ENCODE data around the gene LUC7L3. TPM values are rescaled to one million over a fixed set of nuclear protein-coding genes. Genes with fewer than 3 reads are reported as not detected.

LUC7L3 gene
- total RNA-seq: 100 to 1,000 TPM; 254 to 291 TPM
- 10 to 100 TPM; 21.9 to 79.6 TPM for polyA plus RNA-seq

GRCh38 chr17:50719144-50719923 lies at the start of gene LUC7L3:
Gene LUC7L3 (plus strand): TSS chr17:50719603. CDS start chr17:50719733, 130 bp downstream.
- ChIA-PET POLR2A (ENCODE audit: partially characterized antibody) (interaction anchor here (0.5 to 6.6 kb wide), 13 partner anchors 8 to 931 kb away, joined by 3 to 116 read pairs (median 3); partner anchors contain the start of genes ANKRD40, CACNA1G, KAT7 and NME2), CTCF (ENCODE audit: partially characterized antibody) (interaction anchor here (0.7 to 0.9 kb wide), 2 partner anchors 14 to 218 kb away, joined by 3 read pairs; no protein-coding TSS in a partner anchor)
- Histone ChIP-seq H3K36me3 (ENCODE audit: insufficient read depth, low read length) (no peaks in the 10 kb centered on the region), H3K9me3 (ENCODE audit: control insufficient read depth in 1 of 2, low read length in 2 of 2) (no peaks in the 10 kb centered on the region), H3K27me3 (ENCODE audit: insufficient read depth, low read length) (no peaks in the 10 kb centered on the region), H3K4me1 (ENCODE audit: insufficient read depth, low read length) (peaks cover 42% of the 10 kb centered on the region), H3K4me3 (ENCODE audit: low read length in 2 of 2) (peak within 1 kb of the TSS; percentile 55 to 100), H3K27ac (ENCODE audit: low read depth, low read length) (peak within 1 kb of the TSS; percentile 97)
- no peaks in the 10 kb centered on the region for H3K27me3 Mint-ChIP-seq
- peak within 1 kb of the TSS; percentile 78 to 99 (median 99) for H3K27ac Mint-ChIP-seq
- peak within 1 kb of the TSS; percentile 86 to 99 (median 98) for H3K4me3 Mint-ChIP-seq
- H3K4me1 Mint-ChIP-seq: peaks cover 17 to 44% (median 32%) of the 10 kb centered on the region in 4 donors
- peak; percentile 91 to 96 (median 93) for DNase-seq
- no peaks in the 10 kb centered on the region for H3K9me3 Mint-ChIP-seq
- H3K36me3 Mint-ChIP-seq: peaks cover 0 to 21% of the 10 kb centered on the region in 2 donors
- intact Hi-C loops (cut with micrococcal nuclease): loop anchor here (1.0 kb wide), 1 partner anchor 12 kb away; the partner anchor contains the start of gene ANKRD40

- no peak overlapping the region for H3K4me3 ChIP-seq (ENCODE audit: low read length in 2 of 2)
- ChIA-PET POLR2A (ENCODE audit: partially characterized antibody) (no interaction called here), CTCF (ENCODE audit: partially characterized antibody) (no interaction called here)
- no peaks in the 10 kb centered on the region for H3K27me3 ChIP-seq (ENCODE audit: insufficient read depth, low read length)
- H3K9me3 Mint-ChIP-seq: no peaks in the 10 kb centered on the region
- no peak overlapping the region for H3K27ac ChIP-seq (ENCODE audit: low read depth, low read length)
- H3K4me3 Mint-ChIP-seq: no peak overlapping the region
- H3K36me3 Mint-ChIP-seq: no peaks in the 10 kb centered on the region
- no peaks in the 10 kb centered on the region for H3K36me3 ChIP-seq (ENCODE audit: insufficient read depth, low read length)
- no peaks in the 10 kb centered on the region for H3K9me3 ChIP-seq (ENCODE audit: control insufficient read depth in 1 of 2, low read length in 2 of 2)
- no peak for DNase-seq
- H3K4me1 ChIP-seq (ENCODE audit: insufficient read depth, low read length): no peaks in the 10 kb centered on the region
- no peaks in the 10 kb centered on the region for H3K27me3 Mint-ChIP-seq
- intact Hi-C loops (cut with micrococcal nuclease): no loop called here
- H3K27ac Mint-ChIP-seq: no peak overlapping the region
- peaks cover 0 to 3% (median under 1%) of the 10 kb centered on the region in 4 donors for H3K4me1 Mint-ChIP-seq
These were observed 47.3 kb upstream of the LUC7L3 start for GRCh38 chr17:50672071-50672470.

GRCh38 chr17:50672831-50673551 lies 46.4 kb upstream of the LUC7L3 start:
- Histone ChIP-seq H3K27me3 (ENCODE audit: insufficient read depth, low read length) (no peaks in the 10 kb centered on the region), H3K36me3 (ENCODE audit: insufficient read depth, low read length) (no peaks in the 10 kb centered on the region), H3K4me1 (ENCODE audit: insufficient read depth, low read length) (no peaks in the 10 kb centered on the region), H3K27ac (ENCODE audit: low read depth, low read length) (no peak overlapping the region), H3K4me3 (ENCODE audit: low read length in 2 of 2) (no peak overlapping the region), H3K9me3 (ENCODE audit: control insufficient read depth in 1 of 2, low read length in 2 of 2) (no peaks in the 10 kb centered on the region)
- Mint-ChIP-seq H3K4me1 (peaks cover 0 to 1% (median 0%) of the 10 kb centered on the region in 4 donors), H3K27ac (no peak overlapping the region), H3K9me3 (no peaks in the 10 kb centered on the region), H3K36me3 (no peaks in the 10 kb centered on the region), H3K4me3 (no peak overlapping the region), H3K27me3 (no peaks in the 10 kb centered on the region)
- no peak for DNase-seq
- intact Hi-C loops (cut with micrococcal nuclease): no loop called here
- ChIA-PET POLR2A (ENCODE audit: partially characterized antibody) (no interaction called here), CTCF (ENCODE audit: partially characterized antibody) (interaction anchor here (0.6 kb wide), 1 partner anchor 32 kb away, joined by 3 read pairs; no protein-coding TSS in a partner anchor)

- H3K36me3 ChIP-seq (ENCODE audit: insufficient read depth, low read length): no peaks in the 10 kb centered on the region
- H3K27me3 ChIP-seq (ENCODE audit: insufficient read depth, low read length): no peaks in the 10 kb centered on the region
- no peaks in the 10 kb centered on the region for H3K36me3 Mint-ChIP-seq
- no peak for DNase-seq
- no peak overlapping the region for H3K27ac ChIP-seq (ENCODE audit: low read depth, low read length)
- H3K4me3 ChIP-seq (ENCODE audit: low read length in 2 of 2): no peak overlapping the region
- intact Hi-C loops (cut with micrococcal nuclease): no loop called here
- ChIA-PET CTCF (ENCODE audit: partially characterized antibody) (no interaction called here), POLR2A (ENCODE audit: partially characterized antibody) (no interaction called here)
- no peak overlapping the region for H3K27ac Mint-ChIP-seq
- H3K9me3 ChIP-seq (ENCODE audit: control insufficient read depth in 1 of 2, low read length in 2 of 2): no peaks in the 10 kb centered on the region
- no peaks in the 10 kb centered on the region for H3K4me1 Mint-ChIP-seq
- no peaks in the 10 kb centered on the region for H3K4me1 ChIP-seq (ENCODE audit: insufficient read depth, low read length)
- H3K9me3 Mint-ChIP-seq: no peaks in the 10 kb centered on the region
- no peak overlapping the region for H3K4me3 Mint-ChIP-seq
- H3K27me3 Mint-ChIP-seq: peaks cover 0 to 6% of the 10 kb centered on the region in 2 donors
These were observed 44.2 kb upstream of the LUC7L3 start for GRCh38 chr17:50675190-50675589.

- intact Hi-C loops (cut with micrococcal nuclease): no loop called here
- no peaks in the 10 kb centered on the region for H3K36me3 Mint-ChIP-seq
- CTCF ChIA-PET (ENCODE audit: partially characterized antibody): no interaction called here
- Histone ChIP-seq H3K4me3 (ENCODE audit: low read length in 2 of 2) (no peak overlapping the region), H3K36me3 (ENCODE audit: insufficient read depth, low read length) (no peaks in the 10 kb centered on the region), H3K27ac (ENCODE audit: low read depth, low read length) (no peak overlapping the region), H3K4me1 (ENCODE audit: insufficient read depth, low read length) (no peaks in the 10 kb centered on the region), H3K27me3 (ENCODE audit: insufficient read depth, low read length) (no peaks in the 10 kb centered on the region), H3K9me3 (ENCODE audit: control insufficient read depth in 1 of 2, low read length in 2 of 2) (no peaks in the 10 kb centered on the region)
- no peaks in the 10 kb centered on the region for H3K9me3 Mint-ChIP-seq
- no peaks in the 10 kb centered on the region for H3K4me1 Mint-ChIP-seq
- no peak overlapping the region for H3K4me3 Mint-ChIP-seq
- peaks cover 2 to 9% of the 10 kb centered on the region in 2 donors for H3K27me3 Mint-ChIP-seq
- POLR2A ChIA-PET (ENCODE audit: partially characterized antibody): no interaction called here
- DNase-seq: no peak
- H3K27ac Mint-ChIP-seq: no peak overlapping the region
These were observed 43.8 kb upstream of the LUC7L3 start for GRCh38 chr17:50675627-50676026.

- no peaks in the 10 kb centered on the region for H3K36me3 ChIP-seq (ENCODE audit: insufficient read depth, low read length)
- no peak overlapping the region for H3K4me3 Mint-ChIP-seq
- H3K36me3 Mint-ChIP-seq: no peaks in the 10 kb centered on the region
- H3K27ac ChIP-seq (ENCODE audit: low read depth, low read length): no peak overlapping the region
- no peaks in the 10 kb centered on the region for H3K27me3 ChIP-seq (ENCODE audit: insufficient read depth, low read length)
- peaks cover 0 to 4% (median 3%) of the 10 kb centered on the region in 4 donors for H3K4me1 Mint-ChIP-seq
- H3K4me1 ChIP-seq (ENCODE audit: insufficient read depth, low read length): no peaks in the 10 kb centered on the region
- H3K27ac Mint-ChIP-seq: no peak overlapping the region
- intact Hi-C loops (cut with micrococcal nuclease): no loop called here
- no peaks in the 10 kb centered on the region for H3K9me3 Mint-ChIP-seq
- CTCF ChIA-PET (ENCODE audit: partially characterized antibody): no interaction called here
- H3K27me3 Mint-ChIP-seq: peaks cover 4 to 11% of the 10 kb centered on the region in 2 donors
- no peak for DNase-seq
- POLR2A ChIA-PET (ENCODE audit: partially characterized antibody): no interaction called here
- no peaks in the 10 kb centered on the region for H3K9me3 ChIP-seq (ENCODE audit: control insufficient read depth in 1 of 2, low read length in 2 of 2)
- H3K4me3 ChIP-seq (ENCODE audit: low read length in 2 of 2): no peak overlapping the region
These were observed 43.1 kb upstream of the LUC7L3 start for GRCh38 chr17:50676065-50676975.

All from CD4-positive, alpha-beta memory T cell (primary cell).